IPS-18c (cell line): ENCODE measurements around the gene TAX1BP3.

Experiments used
- H3K4me3 ChIP-seq: 2 replicates; pipeline ENCODE4 v1.7.0; 2013; ENCODE audit warnings: low read depth, mild to moderate bottlenecking, low read length, moderate library complexity; ENCODE audit not compliant: insufficient read depth
- H3K9me3 ChIP-seq: one replicate; pipeline ENCODE4 v1.6.1; 2013; ENCODE audit warnings: mild to moderate bottlenecking, low read length, moderate library complexity; ENCODE audit not compliant: control insufficient read depth, insufficient read depth

The TAX1BP3 gene

DNA sequence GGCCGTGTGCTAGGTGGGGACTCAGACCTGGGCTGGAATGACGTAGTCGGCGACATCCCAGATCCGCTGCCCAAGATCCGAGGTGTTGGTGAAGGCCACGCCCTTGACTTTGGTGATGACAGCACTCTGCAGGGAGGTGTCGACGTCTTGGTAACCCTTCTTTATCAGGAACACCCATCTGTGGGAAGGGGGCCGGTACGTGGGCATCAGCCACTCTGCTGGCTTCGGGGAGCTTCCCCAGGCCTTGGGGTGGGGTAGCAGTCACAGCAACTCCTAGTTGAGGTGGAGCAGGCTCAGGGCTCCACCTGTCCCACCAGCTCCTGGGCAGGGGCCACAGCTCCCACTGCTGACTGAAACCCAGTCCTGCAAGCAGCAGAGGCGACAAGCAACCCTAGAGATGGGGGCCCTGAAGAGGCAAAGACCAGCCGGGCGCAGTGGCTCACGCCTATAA lies 23.3 kb upstream of the TAX1BP3 start:
- Histone ChIP-seq H3K4me3 (no peak overlapping the region), H3K9me3 (peaks cover under 1% of the 10 kb centered on the region)

DNA sequence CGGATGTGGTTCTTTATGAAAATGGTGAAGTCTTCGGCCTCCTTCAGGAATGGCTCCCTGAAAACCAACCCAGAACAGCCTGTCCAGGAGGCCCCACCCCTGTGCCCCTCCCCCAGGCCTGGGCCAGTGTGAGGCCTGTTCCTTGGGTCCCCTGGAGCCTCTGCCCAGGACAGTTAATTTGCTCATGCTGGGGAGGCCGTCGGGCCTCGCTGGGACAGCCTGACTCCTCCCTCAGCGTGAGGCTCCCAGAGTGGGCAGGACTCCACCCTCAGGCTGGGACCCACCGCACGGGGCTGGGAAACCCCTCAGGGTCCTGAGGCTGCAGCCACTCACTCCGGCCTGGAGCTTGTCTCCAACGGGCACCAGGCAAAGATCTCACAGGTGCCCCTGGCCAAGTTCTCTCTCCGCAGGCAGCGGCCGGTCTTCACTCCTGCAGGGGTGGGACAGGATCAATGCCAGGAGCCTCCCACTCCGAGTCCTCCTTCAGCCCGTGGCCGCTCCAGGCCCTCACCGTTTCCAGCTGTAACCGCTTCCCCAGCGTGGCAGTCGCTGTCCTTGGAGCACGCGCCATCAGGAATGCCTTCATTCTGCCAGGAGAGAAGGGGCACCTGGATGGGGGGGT lies 21.8 kb upstream of the TAX1BP3 start:
- H3K4me3 ChIP-seq = no peak overlapping the region
- H3K9me3 ChIP-seq = no peaks in the 10 kb centered on the region

DNA sequence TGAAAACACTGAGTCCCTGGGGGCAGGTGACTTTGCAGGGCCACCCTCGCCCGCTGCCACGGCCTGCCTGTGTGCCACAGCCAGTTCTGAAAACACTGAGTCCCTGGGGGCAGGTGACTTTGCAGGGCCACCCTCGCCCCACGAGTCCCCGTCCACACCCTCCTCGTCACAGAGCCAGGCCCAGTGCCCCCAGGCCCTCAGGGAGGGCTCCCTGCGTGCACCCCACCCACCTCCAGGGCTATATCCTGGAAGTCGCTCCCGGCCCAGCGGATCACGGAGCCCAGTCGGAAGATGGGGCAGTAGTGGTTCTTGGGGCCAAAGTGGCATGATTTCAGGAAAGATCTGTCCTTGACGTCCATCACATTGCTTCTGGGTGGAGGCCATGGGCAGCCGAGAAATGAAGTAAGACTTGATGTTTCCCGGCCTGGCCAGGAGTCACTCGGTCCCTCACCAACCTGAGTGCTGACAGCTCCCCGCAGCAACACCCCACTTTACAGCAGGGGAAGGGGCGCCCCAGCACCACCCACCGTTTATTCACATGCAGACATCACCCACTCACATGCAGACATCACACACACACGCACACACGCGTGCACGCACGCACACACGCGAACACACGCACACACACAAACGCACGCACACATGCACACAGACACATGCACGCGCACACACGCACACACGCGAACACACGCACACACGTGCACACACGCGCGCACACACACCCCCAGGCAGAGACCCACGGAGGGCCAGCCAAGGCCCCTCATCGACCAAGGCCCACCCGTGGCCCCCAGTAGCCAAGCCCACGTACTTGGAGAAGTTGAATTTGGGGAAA lies 21.1 kb upstream of the TAX1BP3 start:
- Histone ChIP-seq H3K4me3 (no peak overlapping the region), H3K9me3 (no peaks in the 10 kb centered on the region)

DNA sequence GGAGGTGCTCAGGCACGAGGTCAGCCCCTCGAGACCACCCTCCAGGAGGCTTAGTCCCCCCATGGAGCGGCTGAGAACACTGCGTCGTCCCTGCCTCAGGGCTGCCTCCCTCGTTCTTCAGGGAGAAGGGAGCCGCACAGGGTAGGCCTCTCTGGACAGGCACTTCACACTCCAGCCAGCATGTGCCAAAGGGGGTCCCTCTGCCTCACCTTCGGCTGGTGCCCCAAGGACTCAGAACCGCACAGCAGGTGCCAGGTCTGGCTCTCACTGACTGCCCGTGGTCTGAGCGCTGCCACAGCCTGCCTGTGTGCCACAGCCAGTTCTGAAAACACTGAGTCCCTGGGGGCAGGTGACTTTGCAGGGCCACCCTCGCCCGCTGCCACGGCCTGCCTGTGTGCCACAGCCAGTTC lies 20.5 kb upstream of the TAX1BP3 start:
- Histone ChIP-seq H3K9me3 (no peaks in the 10 kb centered on the region), H3K4me3 (no peak overlapping the region)

GRCh38 chr17:3688027-3688553 lies 19.7 kb upstream of the TAX1BP3 start:
- H3K4me3 ChIP-seq = no peak overlapping the region
- H3K9me3 ChIP-seq = no peaks in the 10 kb centered on the region

- Histone ChIP-seq H3K9me3 (no peaks in the 10 kb centered on the region), H3K4me3 (no peak overlapping the region)
Observed at GRCh38 chr17:3685174-3685573, 16.8 kb upstream of the TAX1BP3 start.

DNA sequence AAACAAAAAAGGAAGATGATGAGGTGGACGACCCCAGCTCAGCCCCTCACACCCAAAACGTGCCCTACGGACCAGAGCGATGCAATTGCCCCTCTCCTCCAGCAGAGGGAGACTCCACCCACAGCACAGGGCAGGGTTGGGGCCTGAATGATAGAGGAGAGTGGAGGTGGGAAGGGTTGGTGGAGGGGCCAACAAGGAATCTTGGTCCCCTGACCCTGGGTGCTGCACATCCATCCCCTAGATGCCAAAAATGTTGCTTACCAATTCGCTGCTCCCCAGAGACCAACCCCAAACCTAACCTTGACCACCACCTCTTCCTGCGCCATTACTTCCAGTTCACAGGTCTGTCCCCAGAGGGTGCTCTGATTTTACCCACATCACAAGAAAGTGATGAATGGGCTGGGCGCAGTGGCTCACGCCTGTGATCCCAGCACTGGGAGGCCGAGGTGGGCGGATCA lies 14.7 kb upstream of the TAX1BP3 start:
- Histone ChIP-seq H3K4me3 (no peak overlapping the region), H3K9me3 (no peaks in the 10 kb centered on the region)

GRCh38 chr17:3682033-3682432 lies 13.7 kb upstream of the TAX1BP3 start:
- no peaks in the 10 kb centered on the region for H3K9me3 ChIP-seq
- no peak overlapping the region for H3K4me3 ChIP-seq

GRCh38 chr17:3681565-3681964 lies 13.2 kb upstream of the TAX1BP3 start:
- Histone ChIP-seq H3K9me3 (no peaks in the 10 kb centered on the region), H3K4me3 (no peak overlapping the region)

- Histone ChIP-seq H3K4me3 (no peak overlapping the region), H3K9me3 (no peaks in the 10 kb centered on the region)
Observed at GRCh38 chr17:3681057-3681456, 12.7 kb upstream of the TAX1BP3 start.

DNA sequence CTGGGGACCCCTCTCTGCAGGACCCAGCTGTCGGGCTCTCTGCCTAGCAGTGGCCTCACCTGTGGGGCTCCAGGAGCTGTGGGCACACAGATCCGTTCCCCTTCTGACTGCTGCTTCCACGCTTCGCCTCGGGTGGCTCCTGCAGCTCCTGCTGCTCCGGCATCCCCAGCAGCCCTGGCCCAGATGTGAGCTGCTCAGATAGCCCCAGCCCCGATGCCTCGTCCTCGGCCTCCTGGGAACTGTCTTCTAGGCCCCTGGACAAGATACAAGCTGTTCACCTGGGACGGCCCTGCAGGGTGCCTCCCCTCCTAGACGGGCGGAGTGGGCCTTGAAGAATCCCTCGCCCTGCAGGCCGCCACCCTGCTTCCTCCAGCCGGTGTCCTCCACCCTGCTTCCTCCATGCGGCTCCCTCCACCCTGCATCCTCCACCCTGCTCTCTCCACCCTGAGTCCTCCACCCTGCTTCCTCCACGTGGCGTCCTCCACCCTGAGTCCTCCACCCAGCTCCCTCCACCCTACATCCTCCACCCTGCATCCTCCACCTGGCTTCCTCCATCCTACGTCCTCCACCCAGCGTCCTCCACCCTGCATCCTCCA lies 11.3 kb upstream of the TAX1BP3 start:
- Histone ChIP-seq H3K9me3 (no peaks in the 10 kb centered on the region), H3K4me3 (no peak overlapping the region)

DNA sequence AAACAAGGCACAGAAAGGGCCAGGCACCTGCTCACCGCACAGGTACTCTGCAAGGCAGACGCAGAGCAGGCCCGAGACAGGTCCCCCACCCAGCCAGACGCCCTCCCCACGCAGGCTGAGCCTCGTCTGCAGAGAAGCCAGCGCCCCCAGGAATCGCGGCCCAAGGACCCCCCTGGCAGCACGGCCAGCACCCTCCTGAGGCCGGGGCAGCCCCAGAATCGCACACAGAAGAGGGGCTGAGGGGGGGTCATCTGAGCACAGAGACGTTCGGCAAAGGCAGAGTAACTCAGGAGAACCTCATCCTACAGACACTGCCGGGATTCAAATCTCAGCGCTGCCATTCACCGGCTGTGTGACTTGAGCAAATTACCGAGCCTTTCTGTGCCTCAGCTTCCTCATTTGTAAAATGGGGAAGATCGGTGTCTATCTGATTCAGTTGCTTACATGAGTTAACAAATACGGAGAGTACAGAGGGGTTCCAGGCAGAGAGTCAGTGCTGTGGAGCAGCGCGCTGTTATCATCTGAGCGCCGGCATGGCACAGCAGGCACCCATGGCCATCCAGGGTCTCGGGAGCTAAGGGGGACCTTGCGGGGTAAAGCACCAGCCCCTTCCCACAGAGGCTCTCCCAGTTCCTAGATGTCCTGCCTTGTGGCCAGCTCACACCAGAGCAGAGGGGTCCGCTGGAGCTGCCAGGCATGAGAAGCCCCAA lies 10.6 kb upstream of the TAX1BP3 start:
- Histone ChIP-seq H3K4me3 (no peak overlapping the region), H3K9me3 (no peaks in the 10 kb centered on the region)

GRCh38 chr17:3678095-3678820 lies 9.9 kb upstream of the TAX1BP3 start:
- Histone ChIP-seq H3K4me3 (no peak overlapping the region), H3K9me3 (no peaks in the 10 kb centered on the region)

DNA sequence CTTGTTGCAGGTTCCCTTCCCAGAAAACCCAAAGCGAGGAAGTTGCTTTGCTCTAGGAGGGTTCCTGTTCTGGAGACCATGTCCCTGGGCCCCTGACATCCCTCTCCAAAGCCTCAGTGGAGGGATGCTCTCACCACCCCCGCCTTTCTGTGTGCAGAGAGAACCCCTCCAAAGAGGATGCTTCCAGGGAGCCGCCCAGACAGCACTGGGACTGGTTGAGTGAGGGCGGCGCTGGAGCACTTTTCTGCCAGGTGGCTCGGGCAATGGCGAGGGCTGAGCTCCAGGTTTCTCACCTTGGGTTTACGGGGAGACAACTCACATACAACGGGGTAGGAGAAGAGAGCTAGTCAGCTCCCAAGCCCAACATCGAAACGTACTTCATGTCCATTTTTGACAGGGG lies 7.5 kb upstream of the TAX1BP3 start:
- Histone ChIP-seq H3K9me3 (no peaks in the 10 kb centered on the region), H3K4me3 (no peak overlapping the region)

DNA sequence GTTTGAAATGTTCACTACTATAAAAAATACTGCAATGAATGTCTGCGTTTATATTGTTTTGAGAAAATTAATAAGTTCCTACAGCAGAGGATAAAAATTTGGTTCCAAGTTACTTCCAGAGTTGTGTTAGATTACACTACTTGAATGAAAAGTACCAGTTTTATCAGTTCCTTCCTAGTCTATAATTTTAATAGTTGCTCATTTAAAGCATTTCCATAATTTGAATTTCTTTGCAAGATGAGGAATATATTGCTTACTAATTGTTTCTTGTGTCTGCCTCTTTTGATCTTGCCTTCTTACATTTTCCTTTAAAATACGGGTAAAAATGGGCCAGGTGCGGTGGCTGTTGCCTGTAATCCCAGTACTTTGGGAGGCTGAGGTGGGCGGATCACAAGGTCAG lies 4.2 kb upstream of the TAX1BP3 start:
- H3K9me3 ChIP-seq = no peaks in the 10 kb centered on the region
- H3K4me3 ChIP-seq = no peak overlapping the region

DNA sequence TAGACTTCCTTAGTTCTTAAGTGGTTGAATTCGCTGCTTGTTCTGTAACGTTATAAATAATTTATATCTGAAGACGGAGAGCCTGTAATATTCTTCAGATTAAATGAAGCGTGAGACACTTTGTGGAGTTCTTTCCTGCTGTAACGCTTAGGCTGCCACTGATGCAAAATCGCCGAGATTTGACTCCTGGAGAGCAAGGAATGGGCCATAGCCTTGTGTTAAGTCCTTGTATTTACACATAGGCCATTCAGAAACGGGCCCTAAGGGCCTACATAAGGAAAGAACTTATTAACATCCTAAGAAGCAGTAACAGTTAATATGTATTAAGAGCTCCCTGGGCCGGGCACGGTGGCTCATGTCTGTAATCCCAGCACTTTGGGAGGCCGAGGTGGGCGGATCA lies 1.2 kb upstream of the TAX1BP3 start:
- Histone ChIP-seq H3K9me3 (no peaks in the 10 kb centered on the region), H3K4me3 (peak overlapping the region; percentile 94)

DNA sequence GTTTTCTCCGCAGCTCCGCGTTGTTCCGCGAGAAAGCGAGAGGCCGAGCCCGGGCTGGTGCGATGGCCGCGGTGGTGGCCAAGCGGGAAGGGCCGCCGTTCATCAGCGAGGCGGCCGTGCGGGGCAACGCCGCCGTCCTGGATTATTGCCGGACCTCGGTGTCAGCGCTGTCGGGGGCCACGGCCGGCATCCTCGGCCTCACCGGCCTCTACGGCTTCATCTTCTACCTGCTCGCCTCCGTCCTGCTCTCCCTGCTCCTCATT lies 638 bp upstream of the TAX1BP3 start:
- Histone ChIP-seq H3K9me3 (no peaks in the 10 kb centered on the region), H3K4me3 (peak overlapping the region; percentile 94)
